GM18870 (cell line): ENCODE measurements around the gene ATRX.
"Not testable (repeated sequence)": the region's sequence is repeated elsewhere in the genome, so short reads cannot be mapped to it uniquely, and the experiment has no call there.

ENCODE experiments used
- ATAC-seq: cut with Tn5 transposase; IDR thresholded peaks from one replicate; pipeline ENCODE4 v1.9.1; 2021; ENCODE audit warnings: moderate library complexity; ENCODE audit not compliant: unreplicated experiment

Gene ATRX

DNA sequence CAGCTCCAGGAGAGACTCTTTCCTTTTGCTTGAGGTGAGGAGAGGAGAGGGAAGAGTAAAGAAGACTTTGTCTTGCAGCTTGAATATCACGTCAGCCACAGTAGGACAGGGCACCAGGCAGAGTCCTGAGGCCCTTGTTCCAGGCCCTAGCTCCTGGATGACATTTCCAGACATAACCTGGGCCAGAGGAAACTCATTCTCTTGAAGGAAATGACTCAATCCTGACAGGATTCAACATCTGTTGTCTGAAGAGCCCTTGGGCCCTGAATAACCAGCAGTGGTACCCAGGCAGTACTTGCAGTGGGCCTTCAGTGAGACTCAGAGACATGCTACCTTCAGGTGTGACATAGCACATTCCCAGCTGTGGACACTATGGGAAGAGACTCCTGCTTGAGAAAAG is 276.0 kb downstream of the ATRX start:
- ATAC-seq: no peak

DNA sequence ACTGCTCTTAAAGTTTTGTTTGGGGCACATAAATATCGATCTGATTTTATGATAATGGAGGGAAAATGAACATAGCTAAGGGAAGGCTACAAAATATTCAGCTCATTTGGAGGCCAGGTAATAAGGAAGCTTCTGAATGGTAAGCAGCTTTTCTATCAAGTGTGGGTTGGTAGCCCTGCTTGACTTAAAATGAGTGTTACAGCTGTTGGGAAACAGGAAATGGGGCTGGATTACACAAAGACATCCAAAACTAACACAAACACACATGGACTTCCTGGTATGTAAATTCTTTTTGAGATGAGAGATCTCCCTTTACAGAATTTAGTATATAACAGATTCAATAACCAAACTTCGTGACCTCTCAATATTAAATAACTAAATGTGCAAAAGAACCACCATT is 280.8 kb downstream of the ATRX start:
- ATAC-seq: no peak

DNA sequence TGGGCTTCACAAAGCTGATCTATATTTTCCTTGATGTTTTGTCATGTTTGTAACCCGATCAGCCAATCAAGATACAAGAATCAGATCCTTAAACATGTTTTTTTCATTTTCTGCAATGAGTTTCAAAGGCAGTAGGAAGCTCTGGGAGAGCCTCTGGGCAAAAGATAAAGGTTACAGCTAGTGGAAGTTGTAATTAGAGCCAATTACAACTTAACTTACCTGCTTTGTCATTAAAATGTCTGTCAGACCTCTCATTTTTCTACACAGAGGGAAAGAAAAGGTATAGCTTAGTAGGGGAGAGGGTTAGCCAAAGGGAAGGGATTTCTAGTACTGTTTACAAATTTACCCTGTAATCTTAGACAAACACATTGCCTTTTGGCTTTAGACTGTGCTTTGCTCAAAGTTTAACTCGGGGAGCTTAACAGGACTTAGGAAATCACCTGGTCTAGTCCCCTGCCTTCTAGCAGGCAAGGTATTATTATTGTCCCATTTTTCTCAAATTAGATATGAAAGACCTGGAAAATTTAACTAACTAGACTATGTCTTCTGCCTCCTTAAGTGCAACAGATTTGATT is 283.0 kb downstream of the ATRX start:
- ATAC-seq: no peak

DNA sequence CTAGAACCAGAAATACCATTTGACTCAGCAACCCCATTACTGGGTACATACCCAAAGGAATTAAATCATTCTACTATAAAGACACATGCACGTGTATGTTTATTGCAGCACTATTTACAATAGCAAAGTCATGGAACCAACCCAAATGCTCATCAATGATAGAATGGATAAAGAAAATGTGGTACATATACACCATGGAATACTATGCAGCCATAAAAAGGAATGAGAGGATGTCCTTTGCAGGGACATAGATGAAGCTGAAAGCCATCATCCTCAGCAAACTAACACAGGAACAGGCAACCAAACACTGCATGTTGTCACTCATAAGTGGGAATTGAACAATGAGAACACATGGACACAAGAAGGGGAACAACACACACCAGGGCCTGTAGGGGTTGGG is 285.9 kb downstream of the ATRX start:
- not testable (repeated sequence) for ATAC-seq

DNA sequence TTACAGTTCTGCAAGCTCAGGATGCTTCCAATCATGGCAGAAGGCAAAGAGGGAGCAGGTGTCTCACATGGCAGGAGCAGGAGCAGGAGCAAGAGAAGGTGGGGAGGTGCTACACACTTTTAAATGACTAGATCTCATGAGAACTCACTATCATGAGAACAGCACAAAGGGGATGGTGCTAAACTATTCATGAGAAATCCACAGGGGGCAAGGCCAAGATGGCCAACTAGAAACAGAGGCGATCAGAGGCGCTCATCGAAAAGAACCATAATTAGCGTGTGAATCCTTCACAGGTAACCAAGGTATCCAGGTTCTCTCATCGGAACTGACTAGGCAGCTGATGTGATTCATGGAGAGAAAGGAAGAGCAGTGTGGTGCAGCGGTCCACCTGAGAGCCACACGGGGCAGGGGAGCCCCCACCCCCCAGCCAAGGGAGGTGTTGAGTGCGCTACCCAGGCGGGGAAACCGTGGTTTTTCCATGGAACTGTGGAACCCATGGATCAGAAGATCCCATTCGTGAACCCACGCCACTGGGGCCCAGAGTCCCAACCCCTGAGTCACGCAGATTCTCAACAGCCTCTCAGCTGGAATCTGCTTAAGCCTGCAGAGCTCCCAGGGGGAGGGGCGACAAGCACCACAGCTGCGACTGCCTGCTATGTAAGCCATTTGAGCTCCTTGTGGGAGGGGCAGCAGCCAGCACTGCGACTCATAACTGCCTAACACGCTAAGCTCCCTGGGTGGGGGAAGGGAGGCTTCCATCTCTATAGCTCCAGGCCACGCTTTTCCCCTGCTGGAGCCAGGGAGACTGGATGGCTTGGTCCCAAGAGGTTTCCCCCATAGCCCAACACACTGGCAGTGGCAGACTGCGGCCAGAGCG is 292.1 kb downstream of the ATRX start:
- ATAC-seq: no peak

DNA sequence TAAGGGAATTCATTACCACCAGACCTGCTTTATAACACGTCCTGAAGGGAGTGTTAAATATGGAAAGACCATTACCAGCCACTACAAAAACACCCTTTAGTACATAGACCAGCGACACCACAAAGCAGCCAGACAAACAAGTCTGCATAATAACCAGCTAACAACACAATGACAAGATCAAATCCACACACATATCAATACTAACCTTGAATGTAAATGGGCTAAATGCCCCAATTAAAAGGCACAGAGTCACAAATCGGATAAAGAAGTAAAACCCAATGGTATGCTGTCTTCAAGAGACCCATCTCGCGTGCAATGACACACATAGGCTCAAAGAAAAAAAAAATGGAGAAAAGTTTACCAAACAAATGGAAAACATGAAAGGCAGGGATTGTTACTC is 302.0 kb downstream of the ATRX start:
- ATAC-seq: no peak

DNA sequence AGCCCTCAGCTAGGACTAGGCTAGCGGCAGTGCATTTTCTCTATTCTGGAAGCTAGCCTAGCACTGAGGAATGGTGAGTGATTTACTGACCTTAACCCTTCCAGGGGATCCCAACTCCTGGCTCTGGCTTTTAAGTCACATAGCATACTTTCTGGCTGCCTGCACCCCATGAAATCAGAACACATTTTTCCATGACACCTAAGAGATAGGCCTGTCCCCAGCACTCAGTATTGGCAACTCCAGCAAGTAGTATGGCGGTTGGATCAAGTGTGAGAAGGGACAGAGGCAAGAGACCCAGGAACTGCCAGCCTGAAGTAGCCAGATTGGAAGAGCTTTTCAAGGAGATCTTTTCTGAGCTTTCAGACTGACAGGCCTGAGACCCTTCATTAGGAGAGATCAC is 330.6 kb downstream of the ATRX start:
- ATAC-seq: no peak
